ENCODE measurements around the gene ADAMTS20. TPM values are rescaled to one million over a fixed set of nuclear protein-coding genes. Genes with fewer than 3 reads are reported as not detected.

The ADAMTS20 gene
- total RNA-seq, 4 donors from 2014 or later: not detected

GRCh38 chr12:43338848-43339526 lies 213.0 kb downstream of the ADAMTS20 start:
- TF ChIP-seq, protein P1, sequence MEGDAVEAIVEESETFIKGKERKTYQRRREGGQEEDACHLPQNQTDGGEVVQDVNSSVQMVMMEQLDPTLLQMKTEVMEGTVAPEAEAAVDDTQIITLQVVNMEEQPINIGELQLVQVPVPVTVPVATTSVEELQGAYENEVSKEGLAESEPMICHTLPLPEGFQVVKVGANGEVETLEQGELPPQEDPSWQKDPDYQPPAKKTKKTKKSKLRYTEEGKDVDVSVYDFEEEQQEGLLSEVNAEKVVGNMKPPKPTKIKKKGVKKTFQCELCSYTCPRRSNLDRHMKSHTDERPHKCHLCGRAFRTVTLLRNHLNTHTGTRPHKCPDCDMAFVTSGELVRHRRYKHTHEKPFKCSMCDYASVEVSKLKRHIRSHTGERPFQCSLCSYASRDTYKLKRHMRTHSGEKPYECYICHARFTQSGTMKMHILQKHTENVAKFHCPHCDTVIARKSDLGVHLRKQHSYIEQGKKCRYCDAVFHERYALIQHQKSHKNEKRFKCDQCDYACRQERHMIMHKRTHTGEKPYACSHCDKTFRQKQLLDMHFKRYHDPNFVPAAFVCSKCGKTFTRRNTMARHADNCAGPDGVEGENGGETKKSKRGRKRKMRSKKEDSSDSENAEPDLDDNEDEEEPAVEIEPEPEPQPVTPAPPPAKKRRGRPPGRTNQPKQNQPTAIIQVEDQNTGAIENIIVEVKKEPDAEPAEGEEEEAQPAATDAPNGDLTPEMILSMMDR (IDR thresholded peaks at IDR 0.05): peak in 1 of 2 donors; percentile 32
- TF ChIP-seq POLR2A (IDR thresholded peaks at IDR 0.05): no peak
- no peak for DNase-seq (ENCODE audit: low spot score in 2 of 2)
- Histone ChIP-seq H3K36me3 (no peaks in the 10 kb centered on the region), H3K27ac (no peak overlapping the region), H3K27me3 (no peaks in the 10 kb centered on the region), H3K4me1 (peaks cover 7% of the 10 kb centered on the region), H3K4me3 (no peak overlapping the region), H3K9me3 (no peaks in the 10 kb centered on the region)

- no peak for TF ChIP-seq POLR2AphosphoS5 (IDR thresholded peaks at IDR 0.05)
- TF ChIP-seq, protein P1 (IDR thresholded peaks at IDR 0.05): no peak
- no peak for TF ChIP-seq POLR2A (IDR thresholded peaks at IDR 0.05)
- Histone ChIP-seq H3K27me3 (no peaks in the 10 kb centered on the region), H3K36me3 (no peaks in the 10 kb centered on the region), H3K4me3 (no peak overlapping the region), H3K4me1 (peaks cover 7% of the 10 kb centered on the region), H3K27ac (no peak overlapping the region), H3K9me3 (no peaks in the 10 kb centered on the region)
- 49% methylated on average over 4 of the region's 4 CpGs for WGBS
- no peak for DNase-seq (ENCODE audit: low spot score in 2 of 2)
Measured at GRCh38 chr12:43337571-43338444, 214.2 kb downstream of the ADAMTS20 start.

GRCh38 chr12:43336962-43337555 lies 214.9 kb downstream of the ADAMTS20 start:
- no peaks in the 10 kb centered on the region for H3K9me3 ChIP-seq
- DNase-seq (ENCODE audit: low spot score in 2 of 2): no peak
- H3K36me3 ChIP-seq: no peaks in the 10 kb centered on the region
- no peaks in the 10 kb centered on the region for H3K27me3 ChIP-seq
- H3K4me3 ChIP-seq: no peak overlapping the region
- 15% methylated on average over 1 of the region's 1 CpG for WGBS
- peaks cover 7% of the 10 kb centered on the region for H3K4me1 ChIP-seq
- TF ChIP-seq, protein P1 (IDR thresholded peaks at IDR 0.05): peak in 1 of 2 donors; percentile 22
- TF ChIP-seq POLR2A (IDR thresholded peaks at IDR 0.05): no peak
- TF ChIP-seq EP300 (IDR thresholded peaks at IDR 0.05): no peak
- no peak for TF ChIP-seq POLR2AphosphoS5 (IDR thresholded peaks at IDR 0.05)
- H3K27ac ChIP-seq: no peak overlapping the region

- Histone ChIP-seq H3K27me3 (no peaks in the 10 kb centered on the region), H3K27ac (no peak overlapping the region), H3K4me3 (no peak overlapping the region), H3K9me3 (no peaks in the 10 kb centered on the region), H3K36me3 (no peaks in the 10 kb centered on the region), H3K4me1 (peaks cover 4% of the 10 kb centered on the region)
- 87% methylated on average over 2 of the region's 2 CpGs for WGBS
- TF ChIP-seq EP300 (IDR thresholded peaks at IDR 0.05): no peak
- TF ChIP-seq, protein P1 (IDR thresholded peaks at IDR 0.05): no peak
- TF ChIP-seq POLR2A (IDR thresholded peaks at IDR 0.05): no peak
- TF ChIP-seq POLR2AphosphoS5 (IDR thresholded peaks at IDR 0.05): no peak
- no peak for DNase-seq (ENCODE audit: low spot score in 2 of 2)
Measured at GRCh38 chr12:43333644-43334043, 218.4 kb downstream of the ADAMTS20 start.
